Osteocyte (in vitro differentiated cells): ENCODE results near the gene IL34. TPM values are rescaled to one million over a fixed set of nuclear protein-coding genes. Genes with fewer than 3 reads are reported as not detected.

ENCODE experiments used
- DNase-seq: peaks from one replicate; pipeline ENCODE4 v3.0.0; 2021; ENCODE audit warnings: mixed read lengths; ENCODE audit not compliant: unreplicated experiment; ENCODE audit errors: extremely low spot score
- H3K27ac Mint-ChIP-seq: one replicate; pipeline ENCODE4 v1.8.0; 2021; ENCODE audit warnings: mild to moderate bottlenecking, mixed read lengths; ENCODE audit not compliant: unreplicated experiment
- H3K27me3 Mint-ChIP-seq: one replicate; pipeline ENCODE4 v1.8.0; 2021; ENCODE audit warnings: mixed read lengths; ENCODE audit not compliant: unreplicated experiment
- H3K36me3 Mint-ChIP-seq: one replicate; pipeline ENCODE4 v1.8.0; 2021; ENCODE audit warnings: mixed read lengths; ENCODE audit not compliant: unreplicated experiment
- H3K4me1 Mint-ChIP-seq: one replicate; pipeline ENCODE4 v1.8.0; 2021; ENCODE audit warnings: mixed read lengths; ENCODE audit not compliant: unreplicated experiment
- H3K4me3 Mint-ChIP-seq: one replicate; pipeline ENCODE4 v1.8.0; 2021; ENCODE audit warnings: mild to moderate bottlenecking, moderate library complexity, mixed read lengths; ENCODE audit not compliant: unreplicated experiment
- H3K9me3 Mint-ChIP-seq: one replicate; pipeline ENCODE4 v1.8.0; 2021; ENCODE audit warnings: mixed read lengths; ENCODE audit not compliant: unreplicated experiment
- CTCF ChIP-seq: fragments of 200-600 bp; sonication (generic); IDR thresholded peaks from 2 replicates; pipeline ENCODE4 v1.5.0; 2021; ENCODE audit warnings: antibody characterized with exemption, mild to moderate bottlenecking, moderate library complexity
- total RNA-seq: library from RNA; stranded (reverse); gene quantifications from 2 replicates; pipeline ENCODE4 v1.2.1, GENCODE V29; 2021

The IL34 gene
- total RNA-seq, 1 donor from 2014 or later, result 12.7 TPM

GRCh38 chr16:70610273-70611223, 35.8 kb upstream of the IL34 start:
- H3K9me3 Mint-ChIP-seq, result no peaks in the 10 kb centered on the region
- DNase-seq, result no peak

GRCh38 chr16:70611224-70611598, 35.1 kb upstream of the IL34 start:
- Mint-ChIP-seq H3K27ac (no peak overlapping the region), H3K9me3 (no peaks in the 10 kb centered on the region), H3K36me3 (peaks cover 6% of the 10 kb centered on the region), H3K4me1 (peaks cover 10% of the 10 kb centered on the region), H3K27me3 (no peaks in the 10 kb centered on the region), H3K4me3 (no peak overlapping the region)
- no peak for DNase-seq
- TF ChIP-seq CTCF, result no peak

More at GRCh38 chr16:70610273-70611223, 35.8 kb upstream of the IL34 start:
- TF ChIP-seq CTCF, result no peak
- H3K27ac Mint-ChIP-seq, result no peak overlapping the region
- no peak overlapping the region for H3K4me3 Mint-ChIP-seq
- no peaks in the 10 kb centered on the region for H3K27me3 Mint-ChIP-seq
- peaks cover 10% of the 10 kb centered on the region for H3K4me1 Mint-ChIP-seq
- peaks cover 6% of the 10 kb centered on the region for H3K36me3 Mint-ChIP-seq

GRCh38 chr16:70611785-70612303, 34.5 kb upstream of the IL34 start:
- Mint-ChIP-seq H3K9me3 (no peaks in the 10 kb centered on the region), H3K4me1 (peaks cover 7% of the 10 kb centered on the region), H3K27me3 (no peaks in the 10 kb centered on the region), H3K27ac (no peak overlapping the region), H3K4me3 (no peak overlapping the region), H3K36me3 (peaks cover 4% of the 10 kb centered on the region)
- no peak for TF ChIP-seq CTCF
- no peak for DNase-seq

GRCh38 chr16:70612931-70613330, 33.4 kb upstream of the IL34 start:
- no peaks in the 10 kb centered on the region for H3K9me3 Mint-ChIP-seq
- H3K4me3 Mint-ChIP-seq, result no peak overlapping the region
- DNase-seq, result no peak
- TF ChIP-seq CTCF, result no peak
- H3K27me3 Mint-ChIP-seq, result no peaks in the 10 kb centered on the region
- peaks cover 4% of the 10 kb centered on the region for H3K36me3 Mint-ChIP-seq
- H3K4me1 Mint-ChIP-seq, result peaks cover 9% of the 10 kb centered on the region
- H3K27ac Mint-ChIP-seq, result no peak overlapping the region

GRCh38 chr16:70614208-70614951, 32.0 kb upstream of the IL34 start:
- no peak for DNase-seq
- Mint-ChIP-seq H3K27me3 (no peaks in the 10 kb centered on the region), H3K4me1 (peaks cover 17% of the 10 kb centered on the region), H3K27ac (no peak overlapping the region), H3K4me3 (no peak overlapping the region), H3K9me3 (no peaks in the 10 kb centered on the region), H3K36me3 (peaks cover 4% of the 10 kb centered on the region)
- no peak for TF ChIP-seq CTCF
